Liver (tissue), 9 donors: Measurements from ENCODE around the gene PCSK4. TPM values are rescaled to one million over a fixed set of nuclear protein-coding genes. Genes with fewer than 3 reads are reported as not detected.
"Not testable (repeated sequence)": the region's sequence is repeated elsewhere in the genome, so short reads cannot be mapped to it uniquely, and the experiment has no call there.

Source experiments
- DNase-seq: peaks from one replicate; pipeline ENCODE4 v3.0.0-alpha.2; 2017; ENCODE audit warnings: low spot score
- H3K27ac ChIP-seq, 2 donors: one replicate each; pipeline ENCODE4 v1.7.0; 2013; ENCODE audit warnings: inconsistent platforms in 2 of 2, low read length in 2 of 2, control low read depth in 1 of 2, low read depth in 1 of 2, mild to moderate bottlenecking in 1 of 2
- H3K27me3 ChIP-seq, 4 donors: one replicate each; pipeline versions ENCODE4 v1.6.1 to v1.7.0; 2013; ENCODE audit warnings: low read length in 3 of 4, inconsistent platforms in 1 of 4, mild to moderate bottlenecking in 1 of 4, moderate library complexity in 1 of 4; ENCODE audit not compliant: control insufficient read depth in 4 of 4, insufficient read depth in 4 of 4
- H3K36me3 ChIP-seq, 4 donors: one replicate each; pipeline versions ENCODE4 v1.6.1 to v1.7.0; 2013; ENCODE audit warnings: low read length in 3 of 4, mild to moderate bottlenecking in 3 of 4, low read depth in 1 of 4, moderate library complexity in 1 of 4; ENCODE audit not compliant: control insufficient read depth in 4 of 4, insufficient read depth in 3 of 4
- H3K4me1 ChIP-seq, 4 donors: one replicate each; pipeline versions ENCODE4 v1.6.1 to v1.7.0; 2013; ENCODE audit warnings: low read length in 3 of 4, mild to moderate bottlenecking in 3 of 4, moderate library complexity in 1 of 4; ENCODE audit not compliant: control insufficient read depth in 4 of 4, insufficient read depth in 4 of 4
- H3K4me3 ChIP-seq, 3 donors: one replicate each; pipeline versions ENCODE4 v1.6.1 to v1.7.0; 2013; ENCODE audit warnings: low read length in 3 of 3, control low read depth in 1 of 3, low read depth in 1 of 3, mild to moderate bottlenecking in 1 of 3
- H3K9ac ChIP-seq, 2 donors: one replicate each; pipeline ENCODE4 v1.7.0; 2013; ENCODE audit warnings: low read length in 2 of 2, mild to moderate bottlenecking in 2 of 2, moderate library complexity in 2 of 2, control low read depth in 1 of 2, low read depth in 1 of 2
- H3K9me3 ChIP-seq, 4 donors: one replicate each; pipeline versions ENCODE4 v1.6.1 to v1.7.0; 2013; ENCODE audit warnings: low read length in 3 of 4; ENCODE audit not compliant: control insufficient read depth in 4 of 4
- FOXA1 ChIP-seq: IDR thresholded peaks from 2 replicates; pipeline ENCODE4 v1.6.1; 2016; ENCODE audit warnings: antibody characterized with exemption
- FOXA2 ChIP-seq: IDR thresholded peaks from 2 replicates; pipeline ENCODE4 v1.6.1; 2016; ENCODE audit warnings: antibody characterized with exemption
- HNF4A ChIP-seq, 2 donors: conservative IDR thresholded peaks; 2 replicates each; pipeline ENCODE4 v1.6.1; 2016; ENCODE audit warnings: antibody characterized with exemption in 2 of 2, mild to moderate bottlenecking in 2 of 2
- HNF4G ChIP-seq: IDR thresholded peaks from 2 replicates; pipeline ENCODE4 v1.6.1; 2016; ENCODE audit warnings: antibody characterized with exemption
- JUND ChIP-seq, 2 donors: IDR thresholded peaks; 2 replicates each; pipeline ENCODE4 v1.6.1; 2016; ENCODE audit warnings: antibody characterized with exemption in 2 of 2
- RAD21 ChIP-seq, 2 donors: IDR thresholded peaks; 2 replicates each; pipeline ENCODE4 v1.6.1; 2016; ENCODE audit warnings: antibody characterized with exemption in 2 of 2, mild to moderate bottlenecking in 2 of 2
- SP1 ChIP-seq: IDR thresholded peaks from 2 replicates; pipeline ENCODE4 v1.6.1; 2018; ENCODE audit warnings: antibody characterized with exemption, mild to moderate bottlenecking
- YY1 ChIP-seq: IDR thresholded peaks from 2 replicates; pipeline ENCODE4 v1.6.1; 2016; ENCODE audit warnings: antibody characterized with exemption, mild to moderate bottlenecking
- ZBTB33 ChIP-seq: IDR thresholded peaks from 2 replicates; pipeline ENCODE4 v1.6.1; 2016; ENCODE audit warnings: antibody characterized with exemption
- WGBS: extraction: QIAGEN DNeasy Blood & Tissue Kit; methylation state at CpG from one replicate; pipeline ENCODE4 v1.1.7; 2013; 5-methylcytosine and 5-hydroxymethylcytosine counted together
- polyA plus RNA-seq, 2 donors: library from polyadenylated mRNA; stranded (reverse) in 1 of 2; unstranded in 1 of 2; fragments of 200-250 nt in 1 of 2; fragments of >200 nt in 1 of 2; fragmentation: Nextera tagmentation in 1 of 2; extraction: Ambion mirVana in 1 of 2; gene quantifications; one replicate each; pipeline versions ENCODE4 v1.2.1 to v1.2.3, GENCODE V29; 2013 to 2015
- total RNA-seq, 2 donors: library from RNA; depleted of rRNA; stranded (reverse); fragments of >200 nt; gene quantifications; one replicate each; pipeline ENCODE4 v1.2.3, GENCODE V29; 2014
- TF ChIP-seq, protein P1 (sequence below): IDR thresholded peaks from 2 replicates; pipeline ENCODE4 v1.6.1; 2016; ENCODE audit warnings: antibody characterized with exemption, mild to moderate bottlenecking
- donor health status: healthy.
- donor health status: healthy.
- donor health status: healthy.
- donor health status: healthy.
- donor health status: healthy.

Gene PCSK4
- total and polyA plus RNA-seq, 4 donors, result 0.60 to 2.6 (median 1.9) TPM

- H3K4me3 ChIP-seq, result no peak overlapping the region
- H3K9me3 ChIP-seq, result no peaks in the 10 kb centered on the region
- no peaks in the 10 kb centered on the region for H3K4me1 ChIP-seq
- no peak overlapping the region for H3K9ac ChIP-seq
- 31% methylated on average over 15 of the region's 15 CpGs for WGBS
- no peak overlapping the region for H3K27ac ChIP-seq
- no peak for DNase-seq
- no peaks in the 10 kb centered on the region for H3K27me3 ChIP-seq
- no peaks in the 10 kb centered on the region for H3K36me3 ChIP-seq
- TF ChIP-seq, protein P1, sequence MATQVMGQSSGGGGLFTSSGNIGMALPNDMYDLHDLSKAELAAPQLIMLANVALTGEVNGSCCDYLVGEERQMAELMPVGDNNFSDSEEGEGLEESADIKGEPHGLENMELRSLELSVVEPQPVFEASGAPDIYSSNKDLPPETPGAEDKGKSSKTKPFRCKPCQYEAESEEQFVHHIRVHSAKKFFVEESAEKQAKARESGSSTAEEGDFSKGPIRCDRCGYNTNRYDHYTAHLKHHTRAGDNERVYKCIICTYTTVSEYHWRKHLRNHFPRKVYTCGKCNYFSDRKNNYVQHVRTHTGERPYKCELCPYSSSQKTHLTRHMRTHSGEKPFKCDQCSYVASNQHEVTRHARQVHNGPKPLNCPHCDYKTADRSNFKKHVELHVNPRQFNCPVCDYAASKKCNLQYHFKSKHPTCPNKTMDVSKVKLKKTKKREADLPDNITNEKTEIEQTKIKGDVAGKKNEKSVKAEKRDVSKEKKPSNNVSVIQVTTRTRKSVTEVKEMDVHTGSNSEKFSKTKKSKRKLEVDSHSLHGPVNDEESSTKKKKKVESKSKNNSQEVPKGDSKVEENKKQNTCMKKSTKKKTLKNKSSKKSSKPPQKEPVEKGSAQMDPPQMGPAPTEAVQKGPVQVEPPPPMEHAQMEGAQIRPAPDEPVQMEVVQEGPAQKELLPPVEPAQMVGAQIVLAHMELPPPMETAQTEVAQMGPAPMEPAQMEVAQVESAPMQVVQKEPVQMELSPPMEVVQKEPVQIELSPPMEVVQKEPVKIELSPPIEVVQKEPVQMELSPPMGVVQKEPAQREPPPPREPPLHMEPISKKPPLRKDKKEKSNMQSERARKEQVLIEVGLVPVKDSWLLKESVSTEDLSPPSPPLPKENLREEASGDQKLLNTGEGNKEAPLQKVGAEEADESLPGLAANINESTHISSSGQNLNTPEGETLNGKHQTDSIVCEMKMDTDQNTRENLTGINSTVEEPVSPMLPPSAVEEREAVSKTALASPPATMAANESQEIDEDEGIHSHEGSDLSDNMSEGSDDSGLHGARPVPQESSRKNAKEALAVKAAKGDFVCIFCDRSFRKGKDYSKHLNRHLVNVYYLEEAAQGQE, result no peak
- TF ChIP-seq FOXA2 (no peak), SP1 (no peak), JUND (IDR thresholded peaks at IDR 0.05) (no peak)
These were observed 48.8 kb upstream of the PCSK4 start for GRCh38 chr19:1538978-1539377.

DNA sequence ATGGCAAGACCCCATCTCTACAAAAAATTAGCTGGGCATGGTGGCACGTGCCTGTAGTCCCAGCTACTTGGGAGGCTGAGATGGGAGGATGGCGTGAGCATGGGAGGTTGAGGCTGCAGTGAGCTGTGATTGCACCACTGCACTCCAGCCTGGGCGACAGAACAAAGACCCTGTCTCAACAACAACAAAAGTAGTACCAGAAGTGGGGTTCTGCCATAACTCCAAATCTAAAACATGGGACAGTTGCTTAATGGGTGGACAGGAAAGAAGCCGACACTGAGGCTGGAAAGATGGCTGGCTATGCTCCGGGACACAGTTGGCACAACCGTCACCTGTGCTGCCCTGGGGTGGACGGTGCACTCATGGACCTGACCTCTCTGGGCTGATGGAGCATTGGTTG lies 45.5 kb upstream of the PCSK4 start:
- not testable (repeated sequence) for H3K36me3 ChIP-seq, H3K27me3 ChIP-seq, H3K27ac ChIP-seq, H3K4me3 ChIP-seq, H3K9me3 ChIP-seq, DNase-seq, H3K4me1 ChIP-seq, H3K9ac ChIP-seq
- WGBS, result 94% methylated on average over 7 of the region's 7 CpGs

DNA sequence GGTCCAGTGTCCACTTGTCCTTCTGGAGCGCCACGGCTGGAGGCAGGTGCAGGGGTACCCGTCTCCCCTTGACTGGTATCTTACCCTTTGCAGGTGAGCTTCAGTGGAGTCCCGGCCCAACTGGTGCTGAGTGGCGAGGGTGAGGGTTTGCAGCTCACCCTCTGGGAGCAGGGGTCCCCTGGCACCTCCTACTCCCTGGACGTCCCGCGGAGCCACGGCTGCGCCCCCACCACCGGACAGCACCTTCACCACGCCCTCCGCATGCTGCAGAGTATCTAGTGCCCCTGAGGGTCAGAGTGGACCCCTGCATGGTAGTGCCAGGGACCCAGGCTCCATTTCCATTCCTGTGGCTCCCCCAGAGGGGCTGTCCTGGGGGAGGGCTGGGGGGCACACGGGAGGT lies 44.8 kb upstream of the PCSK4 start:
- Histone ChIP-seq H3K36me3 (no peaks in the 10 kb centered on the region), H3K27ac (no peak overlapping the region), H3K4me3 (no peak overlapping the region), H3K9ac (no peak overlapping the region), H3K4me1 (no peaks in the 10 kb centered on the region), H3K27me3 (no peaks in the 10 kb centered on the region), H3K9me3 (no peaks in the 10 kb centered on the region)
- no peak for TF ChIP-seq HNF4A (conservative IDR thresholded peaks at IDR 0.05)
- no peak for TF ChIP-seq RAD21 (IDR thresholded peaks at IDR 0.05)
- no peak for TF ChIP-seq FOXA1
- no peak for TF ChIP-seq FOXA2
- TF ChIP-seq ZBTB33, result no peak
- no peak for TF ChIP-seq YY1
- no peak for TF ChIP-seq JUND (IDR thresholded peaks at IDR 0.05)
- TF ChIP-seq, protein P1, result no peak
- TF ChIP-seq HNF4G, result no peak
- WGBS, result 91% methylated on average over 14 of the region's 14 CpGs
- DNase-seq, result no peak
